SK-N-SH (cell line): ENCODE results near the gene TBCD. TPM values are rescaled to one million over a fixed set of nuclear protein-coding genes. Genes with fewer than 3 reads are reported as not detected.

Experiments used
- CTCF ChIA-PET: fragments of 300-600, 350-600 bp; formaldehyde crosslinking; extraction: SDS; loops from one replicate; lab custom pipeline; 2021; lab: Yijun Ruan, JAX
- POLR2A ChIA-PET: fragments of 350-600 bp; sonication (Branson Sonifier 250); formaldehyde crosslinking; extraction: SDS; loops from one replicate; lab custom pipeline; 2020; ENCODE audit warnings: antibody characterized with exemption, inconsistent platforms; lab: Yijun Ruan, JAX
- DNase-seq: peaks from one replicate; pipeline ENCODE4 v3.0.0; 2012
- H2AFZ ChIP-seq: fragments of 200-600 bp; sonication (generic); 2 replicates; pipeline ENCODE4 v1.8.1; 2016; ENCODE audit warnings: antibody characterized with exemption, mild to moderate bottlenecking, low read depth
- H3F3A ChIP-seq: fragments of 200-600 bp; sonication (generic); replicated peaks from 2 replicates; pipeline ENCODE3; 2016; ENCODE audit warnings: antibody characterized with exemption, mild to moderate bottlenecking; ENCODE audit not compliant: insufficient read depth
- H3K27ac ChIP-seq, 2 experiments: fragments of 200-500 bp in 1 of 2; fragments of 200-600 bp in 1 of 2; sonication (Bioruptor generic) in 1 of 2; sonication (generic), shearing (Covaris generic) in 1 of 2; 2 replicates each; pipeline versions ENCODE4 v1.5.1 to v1.6.1; 2014 to 2016; ENCODE audit warnings: low read depth in 2 of 2, inconsistent platforms in 1 of 2, low read length in 1 of 2, mild to moderate bottlenecking in 1 of 2, mixed read lengths in 1 of 2
- H3K27me3 ChIP-seq: fragments of 200-600 bp; sonication (generic), shearing (Covaris generic); 2 replicates; pipeline ENCODE4 v1.6.1; 2016; ENCODE audit warnings: mixed run types; ENCODE audit not compliant: insufficient read depth
- H3K36me3 ChIP-seq, 2 experiments: fragments of 200-500 bp in 1 of 2; fragments of 200-600 bp in 1 of 2; sonication (Bioruptor generic) in 1 of 2; sonication (generic) in 1 of 2; replicated peaks in 1 of 2; 2 replicates each; pipeline versions ENCODE3 to v1.5.1; 2014 to 2016; ENCODE audit warnings: low read length in 1 of 2, mild to moderate bottlenecking in 1 of 2; ENCODE audit not compliant: insufficient read depth in 2 of 2, control insufficient read depth in 1 of 2
- H3K4me1 ChIP-seq, 2 experiments: fragments of 200-500 bp in 1 of 2; fragments of 200-600 bp in 1 of 2; sonication (Bioruptor generic) in 1 of 2; sonication (generic), shearing (Covaris generic) in 1 of 2; 2 replicates each; pipeline versions ENCODE4 v1.5.1 to v1.6.1; 2014 to 2016; ENCODE audit warnings: low read depth in 1 of 2, low read length in 1 of 2, mixed run types in 1 of 2; ENCODE audit not compliant: insufficient read depth in 2 of 2, control insufficient read depth in 1 of 2
- H3K4me2 ChIP-seq: fragments of 200-600 bp; sonication (generic), shearing (Covaris generic); 2 replicates; pipeline ENCODE4 v1.6.1; 2017; ENCODE audit warnings: mixed run types
- H3K4me3 ChIP-seq, 2 experiments: fragments of 200-500 bp in 1 of 2; fragments of 200-600 bp in 1 of 2; sonication (Bioruptor generic) in 1 of 2; sonication (generic), shearing (Covaris generic) in 1 of 2; 2 replicates each; pipeline versions ENCODE4 v1.5.1 to v1.8.1; 2014 to 2016; ENCODE audit warnings: low read depth in 2 of 2, inconsistent platforms in 1 of 2, low read length in 1 of 2, mild to moderate bottlenecking in 1 of 2, mixed read lengths in 1 of 2, moderate library complexity in 1 of 2
- H3K79me2 ChIP-seq: fragments of 200-600 bp; sonication (generic); 2 replicates; pipeline ENCODE4 v1.8.1; 2017; ENCODE audit warnings: mild to moderate bottlenecking; ENCODE audit not compliant: insufficient read depth
- H3K9ac ChIP-seq: fragments of 200-600 bp; sonication (generic); 2 replicates; pipeline ENCODE4 v1.6.1; 2017; ENCODE audit warnings: mixed run types
- H3K9me2 ChIP-seq: fragments of 200-600 bp; sonication (generic); 2 replicates; pipeline ENCODE4 v1.6.1; 2017; ENCODE audit warnings: mixed run types
- H3K9me3 ChIP-seq: fragments of 200-600 bp; sonication (generic); 2 replicates; pipeline ENCODE4 v1.6.1; 2017; ENCODE audit warnings: mixed run types, mild to moderate bottlenecking, moderate library complexity
- H4K20me1 ChIP-seq: fragments of 200-600 bp; sonication (generic); 2 replicates; pipeline ENCODE4 v1.6.1; 2017; ENCODE audit warnings: mild to moderate bottlenecking, mixed run types; ENCODE audit not compliant: insufficient read depth
- ELF1 ChIP-seq: IDR thresholded peaks from 2 replicates; pipeline ENCODE4 v1.4.0; 2012
- EP300 ChIP-seq, 2 experiments: IDR thresholded peaks; 2 replicates each; pipeline versions ENCODE4 v1.4.0 to v1.6.1; 2012; ENCODE audit warnings: borderline replicate concordance in 1 of 2, low read depth in 1 of 2, low read length in 1 of 2
- FOSL2 ChIP-seq: IDR thresholded peaks from 2 replicates; pipeline ENCODE4 v1.4.0; 2012; ENCODE audit warnings: low read depth, mild to moderate bottlenecking, moderate library complexity, borderline replicate concordance
- GABPA ChIP-seq: IDR thresholded peaks from 2 replicates; pipeline ENCODE4 v1.4.0; 2012; ENCODE audit warnings: low read depth, mild to moderate bottlenecking
- MEF2A ChIP-seq: IDR thresholded peaks from 2 replicates; pipeline ENCODE4 v1.4.0; 2012; ENCODE audit warnings: low read depth, borderline replicate concordance
- RAD21 ChIP-seq: IDR thresholded peaks from 2 replicates; pipeline ENCODE4 v1.6.1; 2012; ENCODE audit warnings: mild to moderate bottlenecking, low read length
- RCOR1 ChIP-seq: fragments of 150-350 bp; IDR thresholded peaks from 2 replicates; pipeline ENCODE4 v1.6.1; 2017; ENCODE audit warnings: antibody characterized with exemption, low read length
- RFX5 ChIP-seq: IDR thresholded peaks from 2 replicates; pipeline ENCODE4 v1.6.1; 2012; ENCODE audit warnings: mild to moderate bottlenecking, improper control_type of control experiment, low read length
- RXRA ChIP-seq: IDR thresholded peaks from 2 replicates; pipeline ENCODE4 v1.4.0; 2012; ENCODE audit warnings: low read depth, mild to moderate bottlenecking, borderline replicate concordance
- SIN3A ChIP-seq: IDR thresholded peaks from 2 replicates; pipeline ENCODE4 v1.6.1; 2012; ENCODE audit warnings: low read depth, mild to moderate bottlenecking, low read length, moderate library complexity, borderline replicate concordance
- SMC3 ChIP-seq: IDR thresholded peaks from 2 replicates; pipeline ENCODE4 v1.6.1; 2012; ENCODE audit warnings: low read depth, low read length, improper control_type of control experiment
- TAF1 ChIP-seq: IDR thresholded peaks from 2 replicates; pipeline ENCODE4 v1.6.1; 2012; ENCODE audit warnings: low read depth, mild to moderate bottlenecking, low read length, moderate library complexity, borderline replicate concordance
- YY1 ChIP-seq: IDR thresholded peaks from 2 replicates; pipeline ENCODE4 v1.4.0; 2012; ENCODE audit warnings: low read depth, mild to moderate bottlenecking
- WGBS: methylation state at CpG from one replicate; pipeline ENCODE4 v1.1.6; 2017; ENCODE audit warnings: low lambda C conversion rate; 5-methylcytosine and 5-hydroxymethylcytosine counted together
- polyA plus RNA-seq, 3 experiments: library from polyadenylated mRNA; depleted of rRNA; stranded (reverse); fragments of >200 nt; gene quantifications; 2 replicates each; pipeline ENCODE4 v1.2.3, GENCODE V29; 2012
- TF ChIP-seq, protein P1 (sequence below): fragments of 150-350 bp; IDR thresholded peaks from 2 replicates; pipeline ENCODE4 v1.6.1; 2017; ENCODE audit warnings: antibody characterized with exemption, low read length, low read depth, borderline replicate concordance
- TF ChIP-seq, protein P2 (sequence below): IDR thresholded peaks from 2 replicates; pipeline ENCODE4 v1.4.0; 2012; ENCODE audit warnings: low read depth
- TF ChIP-seq, protein P3 (sequence below): fragments of 200-600 bp; sonication (generic); IDR thresholded peaks from 2 replicates; pipeline ENCODE4 v1.6.1; 2017; ENCODE audit warnings: antibody characterized with exemption, mild to moderate bottlenecking, moderate library complexity
- TF ChIP-seq, protein P4 (sequence below): IDR thresholded peaks from 2 replicates; pipeline ENCODE4 v1.4.0; 2012; ENCODE audit warnings: low read depth, borderline replicate concordance
- TF ChIP-seq, protein P5 (sequence below): fragments of 150-350 bp; IDR thresholded peaks from 2 replicates; pipeline ENCODE4 v1.6.1; 2016; ENCODE audit warnings: mild to moderate bottlenecking, low read depth, low read length

TBCD gene
- polyA plus RNA-seq, 1 of the 3 experiments (the other 2 are of a cell fraction), result 107 TPM

DNA sequence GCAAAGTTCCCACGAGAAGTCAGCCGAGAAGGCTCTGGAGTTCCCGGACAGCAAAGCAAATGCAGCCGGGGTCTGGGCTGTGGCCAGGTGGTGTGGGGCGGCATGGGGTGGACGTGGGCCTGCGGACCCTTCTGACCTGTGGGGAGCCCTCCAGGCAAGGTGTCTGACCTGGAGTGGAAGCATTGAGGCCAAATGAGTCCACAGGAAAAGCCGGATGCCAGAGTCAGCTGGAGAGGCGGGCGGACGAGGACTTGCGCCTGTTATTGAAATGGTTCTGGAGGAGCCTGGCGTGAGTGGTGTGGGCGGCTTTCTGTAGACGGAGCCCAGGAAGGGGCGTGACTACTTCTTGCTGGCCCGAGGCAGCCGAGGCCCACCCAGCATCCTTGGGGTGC lies 138.5 kb downstream of the TBCD start:
- TF ChIP-seq MEF2A (no peak), RFX5 (no peak), ELF1 (no peak), TAF1 (no peak), RAD21 (no peak), GABPA (no peak), SIN3A (no peak), RXRA (no peak), SMC3 (no peak)
- TF ChIP-seq, protein P1, sequence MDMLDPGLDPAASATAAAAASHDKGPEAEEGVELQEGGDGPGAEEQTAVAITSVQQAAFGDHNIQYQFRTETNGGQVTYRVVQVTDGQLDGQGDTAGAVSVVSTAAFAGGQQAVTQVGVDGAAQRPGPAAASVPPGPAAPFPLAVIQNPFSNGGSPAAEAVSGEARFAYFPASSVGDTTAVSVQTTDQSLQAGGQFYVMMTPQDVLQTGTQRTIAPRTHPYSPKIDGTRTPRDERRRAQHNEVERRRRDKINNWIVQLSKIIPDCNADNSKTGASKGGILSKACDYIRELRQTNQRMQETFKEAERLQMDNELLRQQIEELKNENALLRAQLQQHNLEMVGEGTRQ, result no peak
- TF ChIP-seq, protein P2, sequence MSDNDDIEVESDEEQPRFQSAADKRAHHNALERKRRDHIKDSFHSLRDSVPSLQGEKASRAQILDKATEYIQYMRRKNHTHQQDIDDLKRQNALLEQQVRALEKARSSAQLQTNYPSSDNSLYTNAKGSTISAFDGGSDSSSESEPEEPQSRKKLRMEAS, result no peak
- TF ChIP-seq, protein P3, sequence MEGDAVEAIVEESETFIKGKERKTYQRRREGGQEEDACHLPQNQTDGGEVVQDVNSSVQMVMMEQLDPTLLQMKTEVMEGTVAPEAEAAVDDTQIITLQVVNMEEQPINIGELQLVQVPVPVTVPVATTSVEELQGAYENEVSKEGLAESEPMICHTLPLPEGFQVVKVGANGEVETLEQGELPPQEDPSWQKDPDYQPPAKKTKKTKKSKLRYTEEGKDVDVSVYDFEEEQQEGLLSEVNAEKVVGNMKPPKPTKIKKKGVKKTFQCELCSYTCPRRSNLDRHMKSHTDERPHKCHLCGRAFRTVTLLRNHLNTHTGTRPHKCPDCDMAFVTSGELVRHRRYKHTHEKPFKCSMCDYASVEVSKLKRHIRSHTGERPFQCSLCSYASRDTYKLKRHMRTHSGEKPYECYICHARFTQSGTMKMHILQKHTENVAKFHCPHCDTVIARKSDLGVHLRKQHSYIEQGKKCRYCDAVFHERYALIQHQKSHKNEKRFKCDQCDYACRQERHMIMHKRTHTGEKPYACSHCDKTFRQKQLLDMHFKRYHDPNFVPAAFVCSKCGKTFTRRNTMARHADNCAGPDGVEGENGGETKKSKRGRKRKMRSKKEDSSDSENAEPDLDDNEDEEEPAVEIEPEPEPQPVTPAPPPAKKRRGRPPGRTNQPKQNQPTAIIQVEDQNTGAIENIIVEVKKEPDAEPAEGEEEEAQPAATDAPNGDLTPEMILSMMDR, result no peak
- H3K9ac ChIP-seq, result no peak overlapping the region
- H3K9me2 ChIP-seq, result no peaks in the 10 kb centered on the region
- no peak overlapping the region for H3K4me3 ChIP-seq
- peaks cover 4 to 24% of the 10 kb centered on the region in 2 experiments for H3K36me3 ChIP-seq
- peaks cover 10% of the 10 kb centered on the region for H3F3A ChIP-seq
- H3K4me2 ChIP-seq, result no peak overlapping the region
- 96% methylated on average over 18 of the region's 18 CpGs for WGBS
- no peaks in the 10 kb centered on the region for H3K9me3 ChIP-seq
- ChIA-PET CTCF (no interaction called here), POLR2A (no interaction called here)
- peaks cover 19% of the 10 kb centered on the region for H3K79me2 ChIP-seq
- H2AFZ ChIP-seq, result no peak overlapping the region
- no peaks in the 10 kb centered on the region for H4K20me1 ChIP-seq
- DNase-seq, result no peak
- peaks cover 10 to 29% of the 10 kb centered on the region in 2 experiments for H3K4me1 ChIP-seq
- no peaks in the 10 kb centered on the region for H3K27me3 ChIP-seq
- H3K27ac ChIP-seq, result no peak overlapping the region

DNA sequence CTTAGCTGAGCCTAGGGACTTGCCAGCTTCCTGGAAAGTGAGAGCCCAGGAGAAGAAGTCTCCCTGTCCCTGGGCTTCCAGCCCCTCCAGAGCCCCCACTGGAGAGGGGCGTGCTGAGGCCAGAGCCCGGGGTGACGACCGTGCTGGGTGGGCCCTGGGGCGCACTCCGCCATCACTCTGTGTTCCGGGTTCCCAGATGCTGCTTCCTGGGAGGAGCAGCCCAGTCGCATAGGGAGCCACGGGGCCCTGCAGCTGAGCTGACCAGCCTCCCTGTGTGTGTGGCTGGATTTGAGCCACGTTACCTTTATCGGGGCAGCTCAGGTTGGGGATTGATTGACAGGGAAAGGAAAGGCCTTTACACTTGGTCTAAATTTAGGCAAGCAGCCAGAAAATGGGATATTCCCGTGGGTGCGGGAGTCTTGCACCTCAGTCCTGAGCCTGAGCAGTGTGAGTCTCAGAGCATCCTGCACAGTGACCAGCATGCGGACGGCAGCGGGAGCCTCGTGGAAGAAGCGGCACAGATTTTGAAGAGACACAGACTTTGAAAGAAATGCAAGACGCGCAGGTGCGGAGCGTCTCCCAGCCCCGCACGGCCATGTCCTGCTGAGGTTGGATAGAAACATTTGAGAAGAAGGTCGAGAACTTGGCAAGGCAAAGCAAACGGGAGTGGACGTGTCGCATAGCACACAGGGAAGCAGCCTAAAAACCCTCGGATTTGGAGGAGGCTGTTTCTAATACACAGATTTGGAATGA lies 139.2 kb downstream of the TBCD start:
- no peak overlapping the region for H3K4me3 ChIP-seq
- WGBS, result 95% methylated on average over 24 of the region's 29 CpGs
- peaks cover 2% of the 10 kb centered on the region for H3F3A ChIP-seq
- H3K27ac ChIP-seq, result no peak overlapping the region
- no peak overlapping the region for H2AFZ ChIP-seq
- CTCF ChIA-PET, result interaction anchor here (2.2 to 3.7 kb wide), 3 partner anchors 10 to 109 kb away, joined by 5 to 14 read pairs (median 6); no protein-coding TSS in a partner anchor
- H3K36me3 ChIP-seq, result peaks cover 4 to 26% of the 10 kb centered on the region in 2 experiments
- H3K4me1 ChIP-seq, result peaks cover 2 to 23% of the 10 kb centered on the region in 2 experiments
- no peak overlapping the region for H3K9ac ChIP-seq
- H3K4me2 ChIP-seq, result no peak overlapping the region
- no peak for DNase-seq
- peaks cover 19% of the 10 kb centered on the region for H3K79me2 ChIP-seq
- H3K27me3 ChIP-seq, result no peaks in the 10 kb centered on the region
- no peaks in the 10 kb centered on the region for H3K9me3 ChIP-seq
- no peaks in the 10 kb centered on the region for H3K9me2 ChIP-seq
- POLR2A ChIA-PET, result no interaction called here
- H4K20me1 ChIP-seq, result no peaks in the 10 kb centered on the region
- TF ChIP-seq RCOR1 (no peak), EP300 (IDR thresholded peaks at IDR 0.05; ENCODE audit: borderline replicate concordance in 1 of 2, low read depth in 1 of 2, low read length in 1 of 2) (no peak), FOSL2 (no peak), YY1 (no peak)
- TF ChIP-seq, protein P3, result no peak
- TF ChIP-seq, protein P4, sequence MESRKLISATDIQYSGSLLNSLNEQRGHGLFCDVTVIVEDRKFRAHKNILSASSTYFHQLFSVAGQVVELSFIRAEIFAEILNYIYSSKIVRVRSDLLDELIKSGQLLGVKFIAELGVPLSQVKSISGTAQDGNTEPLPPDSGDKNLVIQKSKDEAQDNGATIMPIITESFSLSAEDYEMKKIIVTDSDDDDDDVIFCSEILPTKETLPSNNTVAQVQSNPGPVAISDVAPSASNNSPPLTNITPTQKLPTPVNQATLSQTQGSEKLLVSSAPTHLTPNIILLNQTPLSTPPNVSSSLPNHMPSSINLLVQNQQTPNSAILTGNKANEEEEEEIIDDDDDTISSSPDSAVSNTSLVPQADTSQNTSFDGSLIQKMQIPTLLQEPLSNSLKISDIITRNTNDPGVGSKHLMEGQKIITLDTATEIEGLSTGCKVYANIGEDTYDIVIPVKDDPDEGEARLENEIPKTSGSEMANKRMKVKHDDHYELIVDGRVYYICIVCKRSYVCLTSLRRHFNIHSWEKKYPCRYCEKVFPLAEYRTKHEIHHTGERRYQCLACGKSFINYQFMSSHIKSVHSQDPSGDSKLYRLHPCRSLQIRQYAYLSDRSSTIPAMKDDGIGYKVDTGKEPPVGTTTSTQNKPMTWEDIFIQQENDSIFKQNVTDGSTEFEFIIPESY, result no peak
- TF ChIP-seq, protein P5, sequence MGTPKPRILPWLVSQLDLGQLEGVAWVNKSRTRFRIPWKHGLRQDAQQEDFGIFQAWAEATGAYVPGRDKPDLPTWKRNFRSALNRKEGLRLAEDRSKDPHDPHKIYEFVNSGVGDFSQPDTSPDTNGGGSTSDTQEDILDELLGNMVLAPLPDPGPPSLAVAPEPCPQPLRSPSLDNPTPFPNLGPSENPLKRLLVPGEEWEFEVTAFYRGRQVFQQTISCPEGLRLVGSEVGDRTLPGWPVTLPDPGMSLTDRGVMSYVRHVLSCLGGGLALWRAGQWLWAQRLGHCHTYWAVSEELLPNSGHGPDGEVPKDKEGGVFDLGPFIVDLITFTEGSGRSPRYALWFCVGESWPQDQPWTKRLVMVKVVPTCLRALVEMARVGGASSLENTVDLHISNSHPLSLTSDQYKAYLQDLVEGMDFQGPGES, result no peak
